Upper lobe of right lung (tissue), 1 donor: ENCODE results near the gene ARID1B. TPM values are rescaled to one million over a fixed set of nuclear protein-coding genes. Genes with fewer than 3 reads are reported as not detected.
"Not testable (repeated sequence)": the region's sequence is repeated elsewhere in the genome, so short reads cannot be mapped to it uniquely, and the experiment has no call there.

Experiments
- ATAC-seq: fragments of 200-7000 bp; cut with Tn5 transposase; one replicate; pipeline ENCODE4 v1.9.1; 2020; ENCODE audit warnings: mild to moderate bottlenecking, moderate library complexity
- DNase-seq: peaks from one replicate; pipeline ENCODE4 v3.0.0-alpha.2; 2020
- H3K27ac ChIP-seq: fragments of 200-600 bp; one replicate; pipeline ENCODE4 v1.8.0; 2022
- H3K27me3 ChIP-seq: fragments of 200-600 bp; one replicate; pipeline ENCODE4 v1.8.0; 2022; ENCODE audit warnings: mild to moderate bottlenecking
- H3K36me3 ChIP-seq: fragments of 200-600 bp; one replicate; pipeline ENCODE4 v1.8.0; 2022
- H3K4me1 ChIP-seq: fragments of 200-600 bp; one replicate; pipeline ENCODE4 v1.8.0; 2022
- H3K4me3 ChIP-seq: fragments of 200-600 bp; one replicate; pipeline ENCODE4 v1.8.0; 2022; ENCODE audit warnings: mild to moderate bottlenecking
- H3K9me3 ChIP-seq: fragments of 200-600 bp; one replicate; pipeline ENCODE4 v1.8.0; 2022
- CTCF ChIP-seq: fragments of 200-600 bp; IDR thresholded peaks from one replicate; pipeline ENCODE4 v1.8.0; 2022; ENCODE audit warnings: antibody characterized with exemption
- intact Hi-C: fragments of 100-400 bp; cut with DNase I; formaldehyde crosslinking; loops from one replicate; pipeline ENCODE4 v1.11.0; 2022
- total RNA-seq: library from RNA; stranded (reverse); fragmentation: NEBNext Ultra II Directional; extraction: Animal tissue kit (Norgen Biotek cat#: 25700); gene quantifications from one replicate; pipeline ENCODE4 v1.2.1, GENCODE V29; 2021
- donor health status: DM: no; HTN: yes; CAD: no; lungs with severe emphysema.

ARID1B gene
- total RNA-seq, 1 donor from 2014 or later = 80.4 TPM

GRCh38 chr6:157143171-157143889, 366.2 kb downstream of the ARID1B start:
- intact Hi-C loops = no loop called here
- no peak for TF ChIP-seq CTCF
- Histone ChIP-seq H3K27ac (peak overlapping the region; percentile 55), H3K9me3 (no peaks in the 10 kb centered on the region), H3K36me3 (peaks cover 17% of the 10 kb centered on the region), H3K4me3 (no peak overlapping the region), H3K4me1 (peaks cover 35% of the 10 kb centered on the region), H3K27me3 (no peaks in the 10 kb centered on the region)
- ATAC-seq = peak; percentile 53
- DNase-seq = no peak

GRCh38 chr6:157143890-157144798, 367.0 kb downstream of the ARID1B start:
- TF ChIP-seq CTCF = no peak
- intact Hi-C loops = no loop called here
- Histone ChIP-seq H3K27me3 (no peaks in the 10 kb centered on the region), H3K4me3 (no peak overlapping the region), H3K4me1 (peaks cover 40% of the 10 kb centered on the region), H3K27ac (peak overlapping the region; percentile 67), H3K36me3 (peaks cover 22% of the 10 kb centered on the region), H3K9me3 (no peaks in the 10 kb centered on the region)
- DNase-seq (no peak), ATAC-seq (peak; percentile 28)

GRCh38 chr6:157144859-157145568, 367.8 kb downstream of the ARID1B start:
- no peak for TF ChIP-seq CTCF
- peaks cover 24% of the 10 kb centered on the region for H3K36me3 ChIP-seq
- no peaks in the 10 kb centered on the region for H3K9me3 ChIP-seq
- DNase-seq (no peak), ATAC-seq (no peak)
- peak overlapping the region; percentile 67 for H3K27ac ChIP-seq
- peaks cover 41% of the 10 kb centered on the region for H3K4me1 ChIP-seq
- peak overlapping the region; percentile 9 for H3K4me3 ChIP-seq
- intact Hi-C loops = no loop called here
- H3K27me3 ChIP-seq = no peaks in the 10 kb centered on the region

GRCh38 chr6:157145656-157146285, 368.6 kb downstream of the ARID1B start:
- peak; percentile 33 for ATAC-seq
- Histone ChIP-seq H3K4me3 (no peak overlapping the region), H3K36me3 (peaks cover 22% of the 10 kb centered on the region), H3K27me3 (no peaks in the 10 kb centered on the region), H3K4me1 (peaks cover 41% of the 10 kb centered on the region), H3K27ac (peak overlapping the region; percentile 67), H3K9me3 (no peaks in the 10 kb centered on the region)
- intact Hi-C loops = no loop called here
- no peak for TF ChIP-seq CTCF
- no peak for DNase-seq

GRCh38 chr6:157147054-157148026, 370.2 kb downstream of the ARID1B start:
- H3K27ac ChIP-seq, H3K9me3 ChIP-seq, H3K27me3 ChIP-seq, H3K4me3 ChIP-seq, DNase-seq, intact Hi-C loops, ATAC-seq: not testable (repeated sequence)
- Histone ChIP-seq H3K36me3 (peaks cover 19% of the 10 kb centered on the region), H3K4me1 (peaks cover 41% of the 10 kb centered on the region)
